HG03565 (cell line): ENCODE data around the gene KL.
A peak's percentile ranks its signal among the peaks of the same experiment; 100 is the strongest.

Source experiments
- ATAC-seq: cut with Tn5 transposase; IDR thresholded peaks from one replicate; pipeline ENCODE4 v1.9.1; 2021; ENCODE audit warnings: mild to moderate bottlenecking, moderate library complexity; ENCODE audit not compliant: unreplicated experiment

Gene KL

DNA sequence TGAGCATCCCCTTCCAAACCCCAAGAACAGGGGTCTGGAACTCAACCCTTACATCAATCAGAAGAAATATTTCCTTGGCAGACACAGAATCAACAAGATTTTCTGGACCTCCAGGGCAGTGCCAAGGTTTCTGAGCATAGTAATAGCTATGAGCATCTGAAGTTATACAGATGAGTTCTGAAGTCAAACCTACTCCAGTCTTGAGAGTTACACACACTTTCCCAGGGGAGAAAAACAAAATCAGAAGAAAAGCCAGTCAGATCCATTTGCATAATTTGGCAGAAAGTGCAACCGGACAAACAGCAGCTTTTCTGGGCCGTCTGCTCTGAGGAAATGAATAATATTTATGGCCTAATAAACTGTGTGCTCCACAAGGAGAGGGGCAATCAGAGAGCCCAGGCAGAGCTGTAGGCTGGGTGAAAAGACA lies 93.1 kb downstream of the KL start:
- ATAC-seq: no peak

DNA sequence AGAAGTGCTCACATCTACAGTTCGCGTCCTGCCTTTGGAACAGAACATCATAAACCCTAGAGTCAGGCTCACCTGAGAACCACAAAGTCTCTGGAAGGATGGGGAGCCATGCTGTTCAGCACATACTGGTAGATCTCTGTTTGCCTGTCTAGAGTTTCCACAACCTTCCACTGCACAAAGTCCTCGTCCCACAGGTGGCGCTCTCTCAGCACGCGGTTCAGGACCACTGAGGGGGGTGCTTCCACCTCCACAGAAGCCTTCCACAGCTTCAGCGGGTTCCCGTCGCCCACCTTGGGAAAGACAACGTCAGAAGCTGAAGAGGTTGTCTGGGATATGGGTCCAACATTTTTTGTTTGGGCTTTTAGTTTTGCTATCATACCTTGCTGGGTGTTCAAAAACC lies 93.6 kb downstream of the KL start:
- peak; percentile 37 for ATAC-seq

DNA sequence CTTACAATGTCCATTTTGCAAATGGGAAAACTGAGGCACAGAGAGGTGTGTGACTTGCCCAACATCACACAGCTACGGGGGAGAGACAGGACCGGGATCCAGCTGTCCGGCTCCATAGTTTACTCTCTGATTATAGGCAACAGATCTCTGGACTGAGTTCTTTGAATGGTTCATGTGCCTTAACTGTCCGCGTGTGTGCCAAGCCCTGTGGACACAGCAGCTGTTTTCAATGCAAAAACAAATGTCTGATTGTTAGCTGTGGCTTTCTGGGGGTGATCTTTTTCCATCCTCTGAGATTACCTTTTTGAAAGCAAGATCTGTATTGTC lies 94.1 kb downstream of the KL start:
- no peak for ATAC-seq

DNA sequence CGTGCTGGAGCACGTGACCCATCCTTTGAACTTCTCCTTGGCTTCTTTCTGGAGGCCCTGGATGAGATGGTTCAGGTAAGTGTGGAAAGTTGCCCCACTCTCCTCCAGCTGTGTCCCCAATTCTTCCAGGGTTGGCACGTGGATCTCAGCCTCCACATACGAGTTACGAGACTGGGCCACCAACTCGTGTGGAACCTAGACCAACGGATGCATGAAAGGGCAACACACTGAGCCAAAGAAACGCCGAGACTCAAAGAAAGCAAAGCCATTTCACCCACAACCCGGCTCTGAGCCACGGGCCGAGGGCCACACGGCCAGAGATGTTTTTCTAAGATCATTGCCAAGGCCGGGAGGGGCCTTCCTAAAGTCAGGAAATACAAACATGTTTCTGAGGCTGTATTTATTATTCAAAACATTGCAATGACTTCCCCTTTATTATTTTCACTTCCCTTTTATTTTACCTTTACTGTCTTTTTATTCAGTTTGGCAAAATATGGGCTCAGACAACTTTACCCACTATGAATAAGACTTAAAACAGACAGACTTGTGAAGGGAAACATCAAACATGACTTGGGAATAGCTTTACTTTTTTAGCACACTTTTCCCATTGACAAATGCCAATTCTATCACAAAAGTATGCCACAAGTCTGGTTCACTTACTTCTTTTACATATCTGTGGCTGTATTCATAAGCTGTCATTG lies 94.6 kb downstream of the KL start:
- ATAC-seq: peak; percentile 39

DNA sequence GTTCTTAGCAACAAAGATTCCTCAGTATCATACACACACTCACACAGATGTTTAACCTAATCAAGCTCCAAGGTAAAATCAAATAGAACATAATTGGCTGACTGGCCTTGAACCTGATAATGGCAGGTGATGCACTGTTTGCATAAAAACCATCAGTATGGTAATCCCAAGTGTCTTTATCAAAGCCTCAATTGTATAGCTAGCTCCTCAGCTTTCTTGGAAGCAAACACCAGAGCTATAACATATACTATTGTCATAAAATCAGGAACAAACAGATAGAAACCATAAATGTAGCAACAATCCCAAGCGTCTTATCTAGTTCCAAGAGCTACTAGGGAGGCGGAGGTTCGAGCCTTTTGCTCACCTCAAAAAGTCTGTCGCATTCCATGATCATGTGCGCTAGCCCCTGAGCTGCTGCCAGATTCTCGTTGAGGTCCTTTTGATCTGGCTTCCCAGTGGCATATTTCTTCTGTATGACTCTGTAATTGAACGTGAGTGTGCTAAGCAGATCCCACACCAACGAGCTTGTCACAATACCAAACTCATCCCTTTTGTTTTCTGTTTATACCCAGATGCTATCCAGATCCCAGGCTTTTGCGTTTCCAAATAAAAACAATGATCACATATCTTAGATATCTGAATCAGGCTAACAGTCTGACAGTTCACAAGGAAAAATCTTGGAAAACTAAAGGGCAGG lies 95.3 kb downstream of the KL start:
- no peak for ATAC-seq

DNA sequence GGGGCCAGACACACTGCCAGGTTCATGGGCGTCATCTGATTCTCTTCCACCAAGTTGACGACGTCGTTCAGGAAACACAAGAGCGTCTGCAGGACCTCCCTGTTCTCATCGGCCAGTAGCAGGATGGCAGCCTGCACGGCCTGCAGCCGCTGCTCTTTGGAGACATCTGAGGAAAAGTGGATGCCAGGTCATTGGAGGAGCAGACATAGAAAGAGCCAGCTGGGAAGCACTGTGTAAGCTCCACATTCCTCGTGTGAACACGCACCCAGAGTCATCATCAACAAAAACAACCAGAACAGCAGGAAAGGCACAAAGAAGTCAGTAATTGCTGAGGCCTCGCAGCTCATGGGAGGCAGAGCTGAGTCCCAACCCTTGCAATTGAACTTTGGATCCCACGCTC lies 96.5 kb downstream of the KL start:
- ATAC-seq: no peak

DNA sequence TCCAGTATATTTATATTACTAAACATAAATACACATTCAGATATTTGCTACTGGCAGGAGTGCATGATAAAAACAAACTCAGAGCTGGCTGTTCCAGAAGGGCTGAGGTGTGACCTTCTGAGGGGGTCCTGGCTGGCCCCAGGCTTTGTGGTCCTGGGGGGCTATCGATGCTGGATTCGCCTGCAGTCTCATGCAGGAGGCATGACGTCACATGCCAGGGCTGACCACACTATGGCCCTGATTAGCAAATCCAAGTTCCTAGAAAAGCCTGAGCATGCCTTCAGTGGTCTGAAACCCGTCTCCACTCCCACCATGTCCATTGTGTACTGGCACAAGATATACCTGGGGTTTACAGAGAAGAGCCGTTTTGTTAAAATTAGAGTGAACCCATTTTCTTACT lies 97.9 kb downstream of the KL start:
- ATAC-seq: no peak

DNA sequence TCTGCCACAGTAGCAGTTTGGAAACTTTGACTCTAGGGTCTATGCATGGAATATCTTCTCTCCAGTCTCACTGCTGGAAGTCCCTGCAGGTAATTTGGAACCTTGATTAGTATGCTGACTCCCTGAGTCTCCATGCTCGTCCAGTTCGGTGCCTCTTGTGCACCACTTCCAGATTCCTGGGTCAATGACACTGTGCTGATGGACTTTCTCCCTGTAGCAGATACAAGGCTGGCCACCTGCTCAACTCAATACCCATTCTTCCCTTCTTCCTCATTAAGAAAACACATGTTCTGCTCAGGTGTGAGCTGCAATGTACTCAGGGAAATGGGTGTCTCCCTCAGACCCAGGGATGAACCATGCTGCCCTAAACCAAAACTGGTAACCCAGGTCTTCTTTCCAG lies 99.1 kb downstream of the KL start:
- no peak for ATAC-seq
